B cell (primary cell): ENCODE results near the gene EPN1. TPM values are rescaled to one million over a fixed set of nuclear protein-coding genes. Genes with fewer than 3 reads are reported as not detected.

ENCODE experiments used
- ATAC-seq: fragments of 200-7000 bp; cut with Tn5 transposase; one replicate; pipeline ENCODE4 v1.10.0; 2021; ENCODE audit warnings: low read depth, mild to moderate bottlenecking, moderate number of reproducible peaks, moderate library complexity
- CTCF ChIA-PET: fragments of 350-600 bp; sonication (Branson Sonifier 250); formaldehyde crosslinking; loops from one replicate; lab custom pipeline; 2021; ENCODE audit warnings: antibody characterized with exemption, inconsistent platforms; lab: Charles Lee
- POLR2A ChIA-PET: fragments of 350-600 bp; sonication (Branson Sonifier 250); formaldehyde crosslinking; loops from one replicate; lab custom pipeline; 2021; ENCODE audit warnings: antibody characterized with exemption; lab: Charles Lee
- DNase-seq: peaks from one replicate; pipeline ENCODE4 v3.0.0; 2013
- H2AFZ ChIP-seq: 2 replicates; pipeline ENCODE4 v1.6.1; 2012; ENCODE audit warnings: mild to moderate bottlenecking, low read depth, low read length; ENCODE audit not compliant: insufficient read depth, poor library complexity, severe bottlenecking
- H3K27ac ChIP-seq, 2 donors: 1 replicate in 1 of 2; 2 replicates in 1 of 2; pipeline ENCODE4 v1.5.1; 2012 to 2013; ENCODE audit warnings: low read length in 2 of 2, mild to moderate bottlenecking in 2 of 2, moderate library complexity in 1 of 2
- H3K27me3 ChIP-seq, 4 experiments: fragments of 200-600 bp in 1 of 4; sonication (generic) in 1 of 4; replicated peaks in 1 of 4; 1 replicate in 2 of 4; 2 replicates in 2 of 4; pipeline versions ENCODE4 v1.6.1 to v1.7.0; 2013 to 2016; ENCODE audit warnings: low read length in 3 of 4, mild to moderate bottlenecking in 2 of 4, mixed read lengths in 1 of 4, moderate library complexity in 1 of 4; ENCODE audit not compliant: insufficient read depth in 4 of 4, control insufficient read depth in 3 of 4; ENCODE audit errors: control extremely low read depth in 1 of 4
- H3K36me3 ChIP-seq, 2 experiments: replicated peaks in 1 of 2; 1 replicate in 1 of 2; 2 replicates in 1 of 2; pipeline versions ENCODE4 v1.6.1 to v1.7.1; 2013; ENCODE audit warnings: low read length in 1 of 2; ENCODE audit not compliant: insufficient read depth in 2 of 2, control insufficient read depth in 1 of 2; ENCODE audit errors: control extremely low read depth in 1 of 2, extremely low read depth in 1 of 2
- H3K4me1 ChIP-seq, 2 donors: fragments of 200-600 bp in 1 of 2; sonication (generic) in 1 of 2; 1 replicate in 1 of 2; 2 replicates in 1 of 2; pipeline versions ENCODE4 v1.5.1 to v1.6.1; 2013 to 2017; ENCODE audit warnings: low read length in 2 of 2; ENCODE audit not compliant: control insufficient read depth in 2 of 2, insufficient read depth in 2 of 2
- H3K4me2 ChIP-seq: replicated peaks from 2 replicates; pipeline ENCODE3; 2012; ENCODE audit warnings: mild to moderate bottlenecking, low read depth, low read length; ENCODE audit not compliant: poor library complexity, severe bottlenecking
- H3K4me3 ChIP-seq, 5 experiments: fragments of 200-600 bp in 1 of 5; sonication (generic) in 1 of 5; 1 replicate in 3 of 5; 2 replicates in 2 of 5; pipeline versions ENCODE4 v1.5.1 to v1.7.0; 2011 to 2016; ENCODE audit warnings: low read length in 4 of 5, mild to moderate bottlenecking in 4 of 5, low read depth in 2 of 5, control low read depth in 1 of 5, moderate library complexity in 1 of 5; ENCODE audit not compliant: insufficient read depth in 1 of 5; ENCODE audit errors: control extremely low read depth in 1 of 5, extremely low read depth in 1 of 5
- H3K79me2 ChIP-seq: fragments of 200-600 bp; sonication (generic); one replicate; pipeline ENCODE4 v1.6.0; 2016; ENCODE audit warnings: low read length; ENCODE audit not compliant: control insufficient read depth, insufficient read depth
- H3K9ac ChIP-seq: fragments of 200-600 bp; sonication (generic); 2 replicates; pipeline ENCODE4 v1.6.1; 2017; ENCODE audit warnings: mild to moderate bottlenecking, low read length, moderate library complexity
- H3K9me3 ChIP-seq, 3 donors: one replicate each; pipeline versions ENCODE4 v1.6.1 to v1.7.1; 2013; ENCODE audit warnings: low read length in 2 of 3; ENCODE audit not compliant: control insufficient read depth in 2 of 3, insufficient read depth in 1 of 3; ENCODE audit errors: control extremely low read depth in 1 of 3
- H4K20me1 ChIP-seq: 2 replicates; pipeline ENCODE4 v1.6.0; 2012; ENCODE audit warnings: mild to moderate bottlenecking, low read length; ENCODE audit not compliant: insufficient read depth, control insufficient read depth, poor library complexity, severe bottlenecking
- H3K27ac Mint-ChIP-seq: one replicate; pipeline ENCODE4 v1.8.0; 2021; ENCODE audit warnings: mixed read lengths
- H3K27me3 Mint-ChIP-seq: one replicate; pipeline ENCODE4 v1.8.0; 2021; ENCODE audit warnings: mixed read lengths
- H3K4me1 Mint-ChIP-seq: one replicate; pipeline ENCODE4 v1.8.0; 2021; ENCODE audit warnings: mixed read lengths
- H3K4me3 Mint-ChIP-seq: one replicate; pipeline ENCODE4 v1.8.0; 2021; ENCODE audit warnings: mixed read lengths
- H3K9me3 Mint-ChIP-seq: one replicate; pipeline ENCODE4 v1.8.0; 2022; ENCODE audit warnings: mixed read lengths; ENCODE audit not compliant: insufficient read depth
- EZH2 ChIP-seq: IDR thresholded peaks from 2 replicates; pipeline ENCODE4 v1.6.1; 2012; ENCODE audit warnings: borderline replicate concordance, low read depth, mild to moderate bottlenecking, moderate library complexity, low read length; ENCODE audit not compliant: insufficient read depth, poor library complexity, severe bottlenecking
- WGBS: methylation state at CpG from one replicate; pipeline ENCODE4 v1.1.5; 2013; ENCODE audit warnings: missing lambda C conversion rate; ENCODE audit not compliant: insufficient coverage; 5-methylcytosine and 5-hydroxymethylcytosine counted together
- intact Hi-C: fragments of 100-400 bp; cut with micrococcal nuclease; formaldehyde crosslinking; loops from one replicate; pipeline ENCODE4 v1.10.0; 2022
- polyA plus RNA-seq: library from polyadenylated mRNA; depleted of rRNA; stranded (reverse); fragments of >200 nt; gene quantifications from 2 replicates; pipeline ENCODE4 v1.2.3, GENCODE V29; 2012
- total RNA-seq, 2 donors: library from RNA; stranded (reverse); fragments of 120-200 nt in 1 of 2; gene quantifications; 1 replicate in 1 of 2; 2 replicates in 1 of 2; pipeline versions ENCODE4 v1.2.3 to v1.2.4, GENCODE V29; 2013 to 2022
- TF ChIP-seq, protein P1 (sequence below): fragments of 200-600 bp; IDR thresholded peaks from one replicate; pipeline ENCODE4 v1.8.0; 2022; ENCODE audit warnings: antibody characterized with exemption, mild to moderate bottlenecking

EPN1 gene
- total and polyA plus RNA-seq, 2 donors (not counting 1 experiment from before 2014, with no cell fraction given): 54.4 to 63.9 TPM

DNA sequence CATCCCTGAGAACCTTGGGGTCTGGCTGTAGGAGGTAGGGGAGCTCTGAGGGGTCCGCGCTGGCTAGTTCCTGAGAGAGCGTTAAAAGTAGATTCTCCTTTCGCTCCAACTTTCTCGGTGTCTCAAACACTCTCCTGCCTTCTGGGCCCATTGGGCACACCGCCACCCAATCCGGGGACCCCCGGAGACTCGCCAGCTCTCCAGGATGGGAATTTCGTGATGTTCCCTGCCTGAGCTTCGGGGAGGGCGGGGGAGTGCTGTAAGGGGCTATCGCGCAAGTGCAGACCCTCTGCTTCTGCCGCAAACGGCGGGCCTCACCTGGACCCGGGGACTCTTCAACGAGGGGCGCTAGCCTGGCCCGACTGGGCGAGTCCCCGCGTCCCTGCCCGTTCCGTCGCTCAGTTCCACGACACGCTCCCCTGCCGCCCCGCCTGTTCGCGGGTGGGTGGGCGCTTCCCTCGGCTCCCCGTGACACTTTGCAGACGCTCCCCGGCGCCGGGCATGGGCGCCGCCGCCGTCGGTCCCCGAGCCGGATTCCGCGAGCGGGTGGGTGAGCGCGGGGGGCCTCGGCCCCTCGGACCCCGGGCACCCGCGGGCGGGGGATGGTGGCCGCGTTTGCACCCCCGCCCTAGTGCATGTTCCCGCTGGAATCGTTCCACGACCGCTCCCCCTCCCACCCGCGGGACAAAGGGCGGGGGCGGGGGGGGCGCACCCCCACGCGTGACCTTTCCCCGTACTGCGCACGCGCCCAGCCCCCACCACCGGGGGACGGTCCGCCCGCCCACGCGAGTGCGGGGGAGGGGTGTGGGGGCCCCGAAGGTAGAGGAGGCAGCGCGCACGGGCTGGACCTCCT is 27.1 kb upstream of the EPN1 start, which contains the start of gene CCDC106:
CCDC106 (plus strand) TSS at position 481 of the 853 bp plus-strand sequence. CDS start 835 bp downstream, outside the sequence.
- H3K4me3 ChIP-seq: peak within 1 kb of the TSS; percentile 79 to 96 (median 90)
- H2AFZ ChIP-seq: peak within 1 kb of the TSS; percentile 84
- POLR2A ChIA-PET: interaction anchor here (0.5 to 2.2 kb wide), 10 partner anchors 8 to 1200 kb away, joined by 3 to 55 read pairs (median 6); partner anchors contain the start of genes FIZ1, ISOC2, ZNF784 and ZNF865
- intact Hi-C loops: no loop called here
- peaks cover 0 to 38% of the 10 kb centered on the region in 2 experiments for H3K36me3 ChIP-seq
- H3K9me3 ChIP-seq: no peaks in the 10 kb centered on the region
- H3K4me1 ChIP-seq: peaks cover 38 to 53% of the 10 kb centered on the region in 2 donors
- DNase-seq (peak; percentile 86), ATAC-seq (peak; percentile 36)
- H3K4me3 Mint-ChIP-seq: peak within 1 kb of the TSS; percentile 97
- peaks cover 60% of the 10 kb centered on the region for H3K4me1 Mint-ChIP-seq
- H3K9me3 Mint-ChIP-seq: no peaks in the 10 kb centered on the region
- H3K79me2 ChIP-seq: peaks cover 47% of the 10 kb centered on the region
- under 1% methylated on average over 75 of the region's 87 CpGs for WGBS
- peak within 1 kb of the TSS; percentile 79 to 90 for H3K27ac ChIP-seq
- CTCF ChIA-PET: interaction anchor here (0.7 to 7.2 kb wide), 10 partner anchors 13 to 264 kb away, joined by 3 to 131 read pairs (median 4); partner anchors contain the start of genes TMEM238 and ZNF865
- peak within 1 kb of the TSS; percentile 86 for H3K4me2 ChIP-seq
- peak within 1 kb of the TSS; percentile 92 for H3K27ac Mint-ChIP-seq
- TF ChIP-seq EZH2: no peak
- TF ChIP-seq, protein P1, sequence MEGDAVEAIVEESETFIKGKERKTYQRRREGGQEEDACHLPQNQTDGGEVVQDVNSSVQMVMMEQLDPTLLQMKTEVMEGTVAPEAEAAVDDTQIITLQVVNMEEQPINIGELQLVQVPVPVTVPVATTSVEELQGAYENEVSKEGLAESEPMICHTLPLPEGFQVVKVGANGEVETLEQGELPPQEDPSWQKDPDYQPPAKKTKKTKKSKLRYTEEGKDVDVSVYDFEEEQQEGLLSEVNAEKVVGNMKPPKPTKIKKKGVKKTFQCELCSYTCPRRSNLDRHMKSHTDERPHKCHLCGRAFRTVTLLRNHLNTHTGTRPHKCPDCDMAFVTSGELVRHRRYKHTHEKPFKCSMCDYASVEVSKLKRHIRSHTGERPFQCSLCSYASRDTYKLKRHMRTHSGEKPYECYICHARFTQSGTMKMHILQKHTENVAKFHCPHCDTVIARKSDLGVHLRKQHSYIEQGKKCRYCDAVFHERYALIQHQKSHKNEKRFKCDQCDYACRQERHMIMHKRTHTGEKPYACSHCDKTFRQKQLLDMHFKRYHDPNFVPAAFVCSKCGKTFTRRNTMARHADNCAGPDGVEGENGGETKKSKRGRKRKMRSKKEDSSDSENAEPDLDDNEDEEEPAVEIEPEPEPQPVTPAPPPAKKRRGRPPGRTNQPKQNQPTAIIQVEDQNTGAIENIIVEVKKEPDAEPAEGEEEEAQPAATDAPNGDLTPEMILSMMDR: no peak
- no peaks in the 10 kb centered on the region for H3K27me3 Mint-ChIP-seq
- peak within 1 kb of the TSS; percentile 85 for H3K9ac ChIP-seq
- H3K27me3 ChIP-seq: no peaks in the 10 kb centered on the region
- peaks cover 21% of the 10 kb centered on the region for H4K20me1 ChIP-seq
